GM21576 (cell line): ENCODE data around the gene CFAP20DC.
"Not testable (repeated sequence)": the region's sequence is repeated elsewhere in the genome, so short reads cannot be mapped to it uniquely, and the experiment has no call there.

Experiments used
- ATAC-seq: cut with Tn5 transposase; IDR thresholded peaks from one replicate; pipeline ENCODE4 v1.9.1; 2021; ENCODE audit warnings: mild to moderate bottlenecking, moderate library complexity; ENCODE audit not compliant: unreplicated experiment

The CFAP20DC gene

DNA sequence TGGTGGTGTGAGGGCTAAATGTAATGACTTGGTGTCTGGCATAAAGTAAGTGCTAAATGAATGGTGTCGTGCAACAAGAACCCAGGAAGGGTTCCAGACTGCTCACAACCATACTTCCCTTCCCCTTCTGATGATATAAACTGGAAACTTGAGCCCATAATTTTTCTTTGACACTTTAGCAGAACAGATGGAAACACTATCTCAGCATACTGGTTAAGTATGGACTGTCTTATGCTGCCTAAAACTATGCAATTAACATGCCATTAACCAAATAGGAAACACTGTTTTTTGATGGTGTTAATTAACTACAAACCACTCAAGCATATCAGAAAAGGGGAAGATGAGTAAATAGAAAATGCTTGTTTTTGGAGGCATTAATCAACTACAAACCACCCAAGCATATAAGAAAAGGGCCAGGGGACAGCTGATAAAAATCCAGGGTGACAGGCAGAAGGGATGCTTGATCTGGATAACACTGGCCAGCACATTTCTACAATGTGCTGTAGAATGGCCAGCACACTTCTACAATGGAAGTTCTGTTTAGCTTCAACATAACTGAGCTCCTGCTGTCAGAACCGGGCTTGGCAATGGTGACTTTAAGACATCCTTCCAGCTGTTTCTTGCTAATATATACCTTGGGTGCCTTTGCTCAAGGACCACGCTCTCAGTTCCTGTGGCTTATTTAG, 297.8 kb downstream of the CFAP20DC start:
- ATAC-seq: no peak

DNA sequence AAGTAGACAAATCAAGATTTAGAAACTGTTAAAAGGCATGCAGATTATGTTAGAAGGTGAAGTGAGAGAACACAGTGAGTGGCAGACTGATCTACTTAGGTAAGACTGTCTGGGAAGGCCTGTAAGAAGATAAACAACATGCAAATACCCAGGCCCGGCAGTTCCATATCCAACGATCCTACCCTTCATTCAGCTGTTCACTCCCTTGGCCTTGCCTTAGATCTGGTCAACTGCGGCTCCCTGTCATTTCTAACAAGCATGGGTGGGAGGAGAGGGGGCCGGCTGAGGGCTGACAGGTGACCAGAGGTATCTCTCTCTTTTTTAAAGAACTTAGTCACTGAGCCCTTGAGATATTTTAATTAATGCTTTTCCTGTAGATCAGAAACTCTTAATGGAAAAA, 298.6 kb downstream of the CFAP20DC start:
- no peak for ATAC-seq

DNA sequence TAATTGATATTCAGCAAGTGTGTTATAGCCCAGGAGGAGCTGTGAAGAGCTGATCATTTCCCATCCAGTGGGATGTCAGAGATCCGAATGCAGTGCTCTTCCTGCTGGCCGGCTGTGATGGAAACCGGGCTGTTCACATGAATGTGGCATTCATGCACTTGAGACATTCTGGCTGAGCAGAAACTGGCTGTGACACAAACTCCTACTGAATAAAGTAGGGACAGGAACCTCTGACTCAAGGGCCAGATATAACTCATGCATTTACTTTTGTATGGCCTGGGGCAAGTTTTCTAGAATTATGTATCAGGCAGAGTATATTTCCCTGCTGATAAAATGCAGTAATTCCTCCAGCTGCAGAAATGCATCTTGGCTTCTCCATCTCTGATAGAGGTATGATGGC, 299.9 kb downstream of the CFAP20DC start:
- ATAC-seq: no peak

DNA sequence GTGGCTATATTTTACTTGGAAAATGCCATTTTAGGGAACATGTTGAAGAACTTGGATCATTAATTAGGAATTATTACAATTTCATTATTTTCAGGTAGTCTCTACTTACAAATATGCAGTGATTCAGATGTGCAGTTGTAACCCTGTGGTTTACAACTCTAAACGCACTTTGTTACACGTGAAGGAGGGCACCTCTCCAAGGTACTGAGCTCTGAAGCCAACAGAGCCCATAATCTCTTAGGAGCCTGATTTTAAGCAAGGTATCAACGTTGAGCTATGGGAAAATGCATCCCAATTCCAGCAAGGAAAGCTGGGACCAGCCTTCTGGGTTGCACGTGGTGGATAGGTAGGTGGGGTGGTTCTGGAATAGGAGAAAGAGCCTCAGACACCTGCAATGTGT, 301.8 kb downstream of the CFAP20DC start:
- no peak for ATAC-seq

DNA sequence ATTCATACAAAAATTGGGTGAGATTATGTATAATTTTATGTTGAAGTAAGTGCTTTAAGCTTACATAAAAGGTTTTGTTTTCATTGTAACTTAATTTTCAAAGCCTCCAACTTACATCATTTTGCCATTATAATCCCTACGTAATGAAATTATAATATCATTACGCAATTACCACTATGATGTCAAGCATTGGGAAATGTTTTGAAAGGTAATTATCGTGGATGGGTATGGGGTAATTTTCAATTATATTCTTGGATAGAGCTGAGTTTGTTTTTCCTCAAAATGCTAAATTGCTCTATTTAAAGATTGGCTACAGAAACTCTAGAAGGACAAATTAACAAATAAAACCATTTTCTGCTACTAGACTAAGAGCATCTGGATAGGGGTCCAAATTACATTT, 303.1 kb downstream of the CFAP20DC start:
- ATAC-seq: no peak

DNA sequence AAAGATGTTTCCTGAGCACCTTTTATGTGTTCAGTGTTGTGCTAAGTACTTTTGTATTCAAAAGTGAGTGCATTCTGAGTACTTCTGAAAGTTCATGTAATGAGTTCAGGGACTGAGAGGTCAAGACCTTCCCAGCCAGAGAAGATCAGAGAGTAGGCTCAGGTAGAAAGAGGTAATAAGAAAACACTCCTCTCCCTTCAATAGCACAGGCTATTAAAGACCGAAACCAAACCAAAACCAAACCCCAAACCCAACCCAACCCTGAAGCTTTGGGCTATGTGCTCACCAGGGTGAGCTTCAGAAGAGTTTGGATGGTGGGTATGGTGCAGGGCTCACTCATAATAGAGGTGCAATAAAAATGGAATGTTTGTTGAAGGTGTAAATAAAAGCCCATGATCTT, 306.5 kb downstream of the CFAP20DC start:
- no peak for ATAC-seq

DNA sequence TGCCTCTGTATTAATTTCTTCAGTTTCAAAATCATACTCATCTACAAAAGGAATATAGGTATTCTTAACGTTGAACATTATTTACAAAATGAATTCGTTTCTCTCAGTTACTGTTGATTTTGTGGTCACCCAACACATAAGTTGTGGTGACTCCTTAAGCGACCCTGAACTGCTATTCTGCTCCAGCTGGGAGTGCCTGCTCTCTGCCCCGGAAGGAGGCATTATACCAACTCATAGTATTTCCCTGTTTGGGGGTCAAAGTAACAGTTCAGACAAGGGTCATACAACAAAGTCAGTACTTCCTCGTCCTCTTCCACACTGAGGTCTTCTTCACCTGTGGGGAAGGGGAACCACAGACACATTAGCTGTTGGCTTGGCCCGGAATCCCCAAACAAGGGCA, 307.6 kb downstream of the CFAP20DC start:
- ATAC-seq: no peak

DNA sequence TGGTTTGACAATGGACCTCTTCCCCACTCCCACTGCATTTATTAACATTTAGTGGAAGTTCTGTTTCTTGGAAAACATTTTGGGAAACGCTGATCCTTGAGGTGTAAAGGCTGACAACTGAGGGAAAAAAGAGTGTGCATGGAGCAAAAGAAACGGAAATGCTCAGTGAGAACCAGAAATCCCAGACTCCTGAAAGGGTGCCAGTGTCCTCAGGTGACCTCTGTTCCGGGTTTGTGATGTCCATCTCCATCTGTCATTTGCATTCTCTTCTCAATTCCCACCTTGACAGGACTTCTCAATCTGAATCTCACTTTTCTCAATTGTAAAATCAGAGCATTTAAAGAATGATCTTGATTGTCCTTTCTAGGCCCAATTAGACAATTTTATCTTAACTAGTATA, 312.2 kb downstream of the CFAP20DC start:
- no peak for ATAC-seq

DNA sequence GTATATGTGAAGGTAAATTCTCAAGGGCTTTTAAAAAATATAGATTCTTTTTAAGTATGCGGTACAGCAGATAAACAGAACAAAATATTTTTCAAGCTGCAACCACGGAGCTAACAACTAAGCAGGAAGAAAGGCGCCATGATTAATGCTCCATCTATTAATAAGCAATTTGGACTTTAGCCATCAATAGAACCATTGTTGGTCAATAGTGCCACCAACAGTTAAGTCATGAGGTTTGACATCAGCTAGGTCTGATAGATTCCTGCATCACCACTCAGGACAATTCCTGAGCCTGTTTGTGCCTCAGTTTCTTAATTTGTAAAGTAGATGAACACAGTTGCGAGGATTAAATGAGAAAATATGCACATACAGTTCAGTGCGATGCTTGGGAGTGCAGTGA, 318.2 kb downstream of the CFAP20DC start:
- no peak for ATAC-seq

DNA sequence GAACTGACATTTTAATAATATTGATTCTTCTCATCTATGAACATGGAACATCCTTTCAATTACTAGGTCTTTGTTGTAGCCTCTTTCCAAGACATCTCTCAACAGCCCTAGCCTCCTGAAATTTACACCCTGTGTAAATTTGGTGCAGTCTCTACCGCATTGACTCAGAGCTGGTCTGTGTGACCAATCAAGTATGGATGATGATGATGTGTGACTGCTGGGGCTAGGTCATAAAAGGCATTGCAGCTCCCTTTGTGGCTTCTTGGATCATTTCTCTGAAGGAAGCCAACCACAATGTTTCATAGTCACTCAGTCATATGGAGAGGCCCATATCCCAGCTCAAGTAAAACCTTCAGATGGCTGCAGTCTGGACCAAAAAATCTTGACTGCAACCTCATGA, 321.1 kb downstream of the CFAP20DC start:
- no peak for ATAC-seq

DNA sequence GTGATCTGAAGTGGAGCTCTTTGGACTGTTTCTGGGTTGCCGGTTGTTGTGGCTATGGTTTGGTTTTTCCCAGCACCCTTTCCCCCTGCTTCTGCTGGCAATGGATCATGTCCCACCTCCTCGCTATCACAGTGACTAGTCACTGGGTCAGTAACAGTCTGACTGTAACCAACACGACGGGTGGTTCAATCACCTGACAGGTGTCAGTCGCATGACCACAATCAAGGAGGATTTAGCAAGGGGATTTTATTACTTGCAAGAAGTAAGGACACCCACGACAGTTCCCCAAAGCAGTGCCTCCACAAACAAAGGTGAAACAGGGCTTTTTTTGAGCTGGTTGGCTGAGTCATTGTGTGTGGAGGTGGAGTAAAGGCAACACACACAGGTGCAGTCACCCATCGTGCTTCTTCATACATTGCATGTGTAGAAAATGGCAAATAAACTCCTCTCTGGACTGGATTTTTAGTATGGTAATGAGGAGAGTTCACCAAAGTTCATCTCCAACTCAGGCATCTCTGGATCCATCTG, 324.4 kb downstream of the CFAP20DC start:
- ATAC-seq: no peak

DNA sequence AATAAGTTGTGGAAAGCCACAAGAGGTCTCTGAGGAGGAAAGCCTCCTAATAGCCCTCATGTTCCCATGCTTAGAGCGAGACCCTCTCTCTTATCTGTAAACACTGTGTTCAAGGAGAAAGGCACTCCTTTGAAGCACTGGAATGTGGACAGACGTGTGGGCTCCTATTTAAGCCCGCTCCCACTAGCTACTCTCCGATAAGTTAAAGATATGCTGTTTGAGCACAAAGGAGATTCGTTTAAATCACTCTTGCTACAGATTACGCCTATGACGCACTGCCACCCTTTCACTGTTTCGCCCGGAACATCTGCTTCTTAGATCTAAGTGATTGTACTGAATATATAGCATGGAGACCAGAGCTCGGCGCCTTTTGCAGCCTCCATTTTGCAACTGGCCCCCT, 325.5 kb downstream of the CFAP20DC start:
- no peak for ATAC-seq

DNA sequence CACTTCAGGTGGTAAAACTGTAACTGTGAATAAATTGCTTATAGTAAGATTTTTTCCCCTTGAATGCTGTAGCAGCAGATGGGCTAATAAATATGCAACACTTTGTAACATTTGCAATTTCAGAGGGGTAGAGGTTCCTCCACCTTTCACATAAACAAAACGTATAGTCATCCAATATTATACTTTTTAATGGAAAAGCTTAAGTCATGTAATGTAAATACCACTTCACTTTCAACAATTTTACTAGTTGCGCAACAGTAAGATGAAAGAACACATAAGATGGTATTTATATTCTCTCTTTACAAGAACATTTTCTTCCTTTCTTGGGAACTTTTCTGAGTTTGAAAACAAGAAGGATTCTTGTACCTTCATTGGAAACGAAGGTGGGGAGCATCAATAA, 326.7 kb downstream of the CFAP20DC start:
- no peak for ATAC-seq

DNA sequence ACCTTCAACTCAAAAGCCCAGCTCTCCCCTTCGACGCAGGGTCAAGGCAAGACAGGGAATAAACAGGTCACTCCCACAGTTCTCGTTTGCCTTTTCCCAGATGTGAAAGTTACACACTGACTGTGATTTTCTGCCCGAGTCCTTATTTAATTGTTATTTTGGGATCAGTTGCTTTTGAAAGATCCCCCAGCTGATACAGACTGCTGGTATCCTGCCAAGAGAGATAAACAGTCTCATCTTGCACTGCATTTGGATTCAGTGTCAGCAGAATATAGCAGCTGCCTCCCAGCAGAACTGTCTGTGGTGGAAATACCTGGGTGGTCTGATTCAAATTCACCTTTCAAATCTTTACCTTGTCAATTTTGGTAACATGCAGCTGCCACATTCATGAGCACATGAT, 327.3 kb downstream of the CFAP20DC start:
- ATAC-seq: no peak

DNA sequence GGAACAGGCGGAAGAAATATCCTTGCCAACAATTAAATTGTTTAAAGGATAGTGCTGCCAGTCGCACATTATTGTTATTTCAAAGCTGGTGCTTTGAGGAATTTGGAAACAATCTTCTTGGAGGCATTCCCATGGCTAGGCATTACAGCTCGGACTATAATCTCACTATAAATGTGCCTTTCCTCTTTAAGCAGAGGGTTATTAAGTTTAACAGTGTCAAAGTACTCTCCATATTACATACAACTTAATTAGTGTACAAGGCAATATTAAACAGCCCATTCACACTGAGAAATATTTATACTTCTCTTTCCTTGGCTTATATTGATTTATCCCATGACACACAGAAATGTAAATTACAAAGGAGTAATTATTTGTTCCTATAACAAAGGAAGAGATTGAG, 329.3 kb downstream of the CFAP20DC start:
- ATAC-seq: no peak

DNA sequence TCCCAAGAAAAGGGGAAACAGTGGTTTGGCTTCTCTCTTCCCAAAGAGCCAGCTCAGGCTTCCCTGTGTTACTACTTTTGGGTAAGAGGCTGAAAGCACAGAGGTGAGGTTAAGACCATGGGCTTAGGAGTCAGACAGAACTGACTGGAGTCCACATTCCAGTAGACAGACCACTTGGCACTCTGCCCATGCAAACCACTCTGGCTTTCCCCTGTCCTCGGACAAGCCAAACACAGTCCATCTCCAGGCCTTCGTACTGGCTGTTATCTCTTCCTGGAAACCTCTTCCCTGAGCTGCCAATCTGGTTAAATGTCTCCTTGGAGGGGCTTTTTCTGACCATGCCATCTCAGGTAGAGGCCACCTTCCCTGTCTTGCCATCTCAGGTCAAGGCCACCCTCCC, 330.1 kb downstream of the CFAP20DC start:
- no peak for ATAC-seq

DNA sequence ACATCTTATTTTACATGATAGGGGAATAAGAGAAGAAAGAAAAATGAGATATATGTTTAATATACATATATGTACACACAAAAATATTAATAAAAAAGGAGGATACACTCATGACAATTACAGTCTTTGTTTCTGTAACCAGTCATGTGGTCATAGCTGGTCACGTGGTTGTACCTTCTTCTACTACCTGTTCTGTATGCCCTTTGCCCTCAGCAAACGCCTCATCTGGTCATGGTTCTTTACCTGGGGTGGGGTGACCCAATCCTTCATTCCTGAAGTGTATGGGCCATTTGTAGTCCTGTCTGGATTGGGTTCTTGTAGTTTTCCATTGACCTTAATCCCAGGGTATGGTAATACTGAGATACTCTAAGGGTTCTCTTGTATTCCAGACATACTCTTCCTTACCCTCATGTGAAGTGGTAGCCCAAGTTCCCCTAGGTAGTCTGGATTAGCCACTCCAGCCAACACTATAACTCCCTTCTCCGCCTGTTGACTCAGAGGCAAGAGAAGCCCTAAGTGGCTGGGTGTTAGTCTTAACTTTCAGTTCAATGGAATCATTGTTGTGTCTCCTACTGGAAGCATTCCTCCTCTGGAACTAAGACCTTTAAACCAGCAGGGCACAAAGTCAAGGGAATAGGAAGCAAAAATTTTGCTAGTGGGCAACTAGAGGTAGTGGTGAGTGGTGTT, 336.0 kb downstream of the CFAP20DC start:
- no peak for ATAC-seq

DNA sequence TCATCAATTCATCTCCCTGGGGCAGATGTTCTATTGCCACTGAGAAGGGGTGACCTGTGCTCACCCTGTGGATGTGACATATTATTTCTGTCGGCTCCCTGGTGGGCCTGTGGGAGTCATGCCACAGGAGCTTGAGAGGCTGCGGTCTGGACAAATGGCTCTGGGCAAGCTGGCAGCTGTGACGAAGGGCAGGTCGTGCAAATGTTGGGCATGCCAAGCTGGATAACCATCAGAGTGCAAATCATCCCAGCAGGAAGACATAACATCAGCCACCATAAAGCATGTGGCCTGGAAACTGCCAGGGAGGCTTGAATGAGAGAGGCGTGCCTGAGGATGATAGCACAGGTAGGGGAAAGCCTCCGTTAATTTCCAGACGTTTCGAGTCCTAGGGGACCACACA, 338.0 kb downstream of the CFAP20DC start:
- no peak for ATAC-seq

DNA sequence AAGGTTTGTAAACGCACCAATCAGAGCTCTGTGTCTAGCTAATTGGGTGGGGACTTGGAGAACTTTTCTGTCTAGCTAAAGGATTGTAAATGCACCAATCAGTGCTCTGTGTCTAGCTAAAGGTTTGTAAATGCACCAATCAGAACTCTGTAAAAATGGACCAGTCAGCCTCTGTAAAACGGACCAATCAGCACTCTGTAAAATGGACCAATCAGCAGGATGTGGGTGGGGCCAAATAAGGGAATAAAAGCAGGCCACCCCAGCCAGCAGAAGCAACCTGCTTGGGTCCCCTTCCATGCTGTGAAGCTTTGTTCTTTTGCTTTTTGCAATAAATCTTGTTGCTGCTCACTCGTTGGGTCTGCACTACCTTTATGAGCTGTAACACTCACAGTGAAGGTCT, 340.8 kb downstream of the CFAP20DC start:
- not testable (repeated sequence) for ATAC-seq

DNA sequence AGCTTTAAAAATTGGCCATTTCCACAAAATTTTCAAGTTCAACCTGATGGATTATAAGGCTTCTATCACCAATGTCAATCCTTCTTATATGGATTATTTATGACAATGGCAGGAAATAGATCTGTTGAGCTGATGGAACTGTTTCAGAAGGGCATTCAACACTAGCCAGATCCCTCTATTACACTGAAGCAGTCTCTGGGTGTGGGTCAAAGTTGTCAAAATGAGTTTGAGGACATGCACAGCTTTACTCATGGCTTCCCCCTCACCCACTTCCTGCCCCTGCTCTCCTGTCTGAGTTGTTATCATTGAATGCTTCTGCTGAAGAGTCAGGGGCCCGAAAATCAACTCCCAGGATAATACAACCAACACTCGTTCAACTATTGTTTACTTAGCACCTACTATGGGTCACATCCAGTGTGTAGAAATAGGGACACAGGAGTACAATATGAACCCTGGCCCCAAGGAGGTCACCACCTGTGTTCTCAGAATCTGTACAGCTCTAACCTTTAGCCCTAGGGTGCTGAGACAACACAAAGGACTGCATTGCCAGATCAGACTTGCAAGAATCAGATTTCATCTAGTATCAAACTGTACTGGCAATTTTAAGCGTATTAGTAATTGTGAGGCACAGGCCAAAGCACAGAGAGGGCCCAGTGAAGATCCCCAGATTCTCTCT, 341.6 kb downstream of the CFAP20DC start:
- no peak for ATAC-seq

DNA sequence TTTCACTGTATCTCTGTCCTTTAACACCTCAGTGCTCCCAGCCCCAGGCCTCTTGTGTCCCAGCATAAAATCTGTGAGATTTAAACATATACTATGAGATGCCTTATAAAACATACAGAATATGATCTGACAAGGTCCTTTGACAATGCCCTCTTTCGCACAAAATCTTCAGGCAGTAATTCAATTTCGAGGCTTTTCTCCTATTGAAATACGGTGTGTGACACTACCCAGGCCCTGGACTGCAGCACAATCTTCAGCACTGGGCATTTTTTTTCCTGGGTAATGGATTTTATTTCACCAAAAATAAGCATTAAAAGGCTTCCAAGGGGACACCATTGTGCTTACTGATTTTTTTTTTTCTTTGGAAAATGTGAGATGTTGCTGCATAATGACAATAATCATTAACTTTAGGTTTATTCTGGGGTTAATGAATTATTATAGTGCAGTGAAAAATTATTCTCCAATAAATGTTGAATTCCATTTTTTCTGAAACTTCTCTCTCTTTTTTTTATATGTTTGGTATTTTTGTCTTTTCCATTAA, 342.4 kb downstream of the CFAP20DC start:
- no peak for ATAC-seq
